Dendritic cell treated with granulocyte-macrophage colony-stimulating factor and Interleukin-4, amounts not matched to agents 40 ng/mL and 50 ng/mL, for 4 days (primary cell): ENCODE data around the gene ARHGAP26.
A peak's percentile ranks its signal among the peaks of the same experiment; 100 is the strongest.

ENCODE experiments used
- H3K27ac Mint-ChIP-seq: one replicate; pipeline ENCODE4 v1.8.0; 2022; ENCODE audit warnings: mild to moderate bottlenecking, mixed read lengths
- H3K27me3 Mint-ChIP-seq: one replicate; pipeline ENCODE4 v1.8.0; 2022; ENCODE audit warnings: mild to moderate bottlenecking, mixed read lengths
- H3K36me3 Mint-ChIP-seq: one replicate; pipeline ENCODE4 v1.8.0; 2022; ENCODE audit warnings: low read depth, mixed read lengths
- H3K4me1 Mint-ChIP-seq: one replicate; pipeline ENCODE4 v1.8.0; 2022; ENCODE audit warnings: low read depth, mixed read lengths
- H3K4me3 Mint-ChIP-seq: one replicate; pipeline ENCODE4 v1.8.0; 2022; ENCODE audit warnings: mild to moderate bottlenecking, moderate library complexity, mixed read lengths
- H3K9me3 Mint-ChIP-seq: one replicate; pipeline ENCODE4 v1.8.0; 2022; ENCODE audit warnings: mixed read lengths
- intact Hi-C: fragments of 100-400 bp; cut with micrococcal nuclease; formaldehyde crosslinking; loops from one replicate; pipeline ENCODE4 v1.15.0; 2022

Gene ARHGAP26

DNA sequence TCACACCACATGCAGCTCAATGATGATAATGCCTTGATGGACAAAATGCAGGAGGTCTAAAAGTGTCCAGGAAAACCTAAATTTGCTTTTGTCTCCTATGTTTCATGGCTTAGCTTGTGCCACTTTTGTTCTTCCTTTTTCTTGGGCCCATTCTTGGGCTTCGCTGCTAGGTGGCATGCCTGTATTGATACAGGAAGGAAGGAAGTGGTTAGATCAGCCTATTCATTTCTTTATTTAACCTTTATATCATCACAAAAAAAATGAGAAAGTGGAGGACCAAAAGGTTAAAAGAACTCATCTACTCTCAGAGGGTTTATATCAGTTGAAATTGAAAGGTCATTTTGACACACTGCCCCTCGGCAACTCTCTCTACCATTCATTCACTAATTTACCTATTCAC, 260.2 kb downstream of the ARHGAP26 start:
- no peak overlapping the region for H3K27ac Mint-ChIP-seq
- H3K4me1 Mint-ChIP-seq = peaks cover 19% of the 10 kb centered on the region
- no peak overlapping the region for H3K4me3 Mint-ChIP-seq

DNA sequence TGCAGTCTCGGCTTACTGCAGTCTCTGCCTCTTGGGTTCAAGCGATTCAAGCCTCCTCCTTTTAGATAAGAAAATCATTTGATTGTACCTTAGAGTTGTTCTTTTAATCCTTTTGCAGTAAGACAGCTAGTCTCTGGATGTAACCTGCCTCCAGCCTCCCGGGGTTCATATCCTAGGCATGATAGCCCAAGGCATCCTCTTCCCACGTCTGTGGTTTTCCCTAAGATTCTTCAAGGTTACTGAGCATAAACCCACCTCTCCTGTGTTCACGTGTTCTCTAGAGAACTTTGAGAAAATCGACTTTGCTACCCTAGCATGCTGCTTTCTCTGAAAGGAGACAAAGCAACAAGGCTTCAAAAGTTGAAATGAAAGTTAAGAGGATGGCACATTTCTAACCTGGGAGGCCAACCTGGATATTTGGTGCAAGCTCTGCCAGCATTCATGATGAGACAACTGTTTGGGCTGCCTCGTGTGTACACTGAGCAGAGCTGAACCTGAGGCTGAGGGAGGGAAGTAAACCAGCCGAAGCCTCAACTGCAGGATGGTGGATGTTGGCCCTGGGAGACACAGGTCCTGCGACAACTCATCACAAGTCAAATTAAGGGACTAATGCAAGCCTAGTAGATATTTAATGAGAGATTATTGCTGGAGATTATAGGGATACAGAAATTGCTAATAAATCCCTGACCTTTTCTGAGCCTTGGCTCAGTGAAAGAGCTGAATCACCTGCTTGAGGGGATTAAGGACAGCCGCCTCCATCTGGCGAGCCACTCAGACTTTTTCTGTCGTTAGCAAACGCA, 261.8 kb downstream of the ARHGAP26 start:
- no peak overlapping the region for H3K27ac Mint-ChIP-seq
- no peaks in the 10 kb centered on the region for H3K9me3 Mint-ChIP-seq
- H3K27me3 Mint-ChIP-seq = no peaks in the 10 kb centered on the region
- H3K4me1 Mint-ChIP-seq = peaks cover 9% of the 10 kb centered on the region
- no peak overlapping the region for H3K4me3 Mint-ChIP-seq
- intact Hi-C loops = no loop called here
- H3K36me3 Mint-ChIP-seq = peaks cover 66% of the 10 kb centered on the region

More for the DNA sequence above, 260.2 kb downstream of the ARHGAP26 start:
- H3K9me3 Mint-ChIP-seq = no peaks in the 10 kb centered on the region
- peaks cover 64% of the 10 kb centered on the region for H3K36me3 Mint-ChIP-seq
- intact Hi-C loops = no loop called here
- no peaks in the 10 kb centered on the region for H3K27me3 Mint-ChIP-seq

DNA sequence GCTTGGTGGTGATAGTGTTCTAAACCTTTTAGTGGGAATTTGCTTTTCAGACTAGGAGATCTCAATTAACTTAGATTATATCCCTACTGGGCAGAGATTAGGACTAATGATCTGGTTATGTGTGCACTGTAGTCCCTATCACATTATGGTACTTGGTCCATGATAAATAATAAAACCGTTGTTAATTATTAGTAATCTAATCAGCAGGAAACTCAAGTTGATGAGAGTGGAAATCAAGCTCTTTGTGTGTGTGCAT, 262.3 kb downstream of the ARHGAP26 start:
- Mint-ChIP-seq H3K4me3 (no peak overlapping the region), H3K36me3 (peaks cover 70% of the 10 kb centered on the region), H3K27ac (no peak overlapping the region), H3K4me1 (peaks cover 9% of the 10 kb centered on the region), H3K9me3 (no peaks in the 10 kb centered on the region), H3K27me3 (no peaks in the 10 kb centered on the region)
- intact Hi-C loops = no loop called here

DNA sequence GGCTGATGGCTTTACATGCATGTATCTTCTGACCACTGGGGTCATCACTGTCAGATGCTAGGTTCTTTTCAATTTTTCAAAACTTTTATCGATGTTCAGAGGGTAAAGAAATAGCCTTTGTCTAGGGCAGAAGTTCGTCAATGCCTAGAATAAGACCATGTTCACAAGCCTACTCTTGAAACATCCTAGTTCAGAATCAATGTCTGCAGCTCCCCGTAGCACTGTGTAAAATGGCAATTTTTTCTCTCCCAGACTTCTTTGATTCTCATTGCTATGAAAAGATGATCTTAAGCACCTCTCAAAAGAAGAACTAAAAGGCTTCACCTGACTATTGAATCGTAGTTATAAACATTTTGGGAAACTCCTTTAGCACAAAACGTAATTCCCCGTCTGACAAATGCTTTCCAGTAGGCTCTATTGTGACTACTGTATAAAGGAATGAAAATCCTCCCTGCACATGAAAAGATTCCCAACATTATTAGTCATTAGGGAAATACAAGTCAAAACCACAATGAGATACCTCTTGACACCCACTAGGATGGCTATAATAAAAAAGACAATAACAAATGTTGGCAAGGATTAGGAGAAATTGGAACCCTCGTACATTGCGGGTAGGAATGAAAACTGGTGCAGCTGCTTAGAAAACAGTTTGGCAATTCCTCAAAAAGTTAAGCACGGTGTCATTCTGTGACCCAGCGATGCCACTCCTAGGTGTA, 263.5 kb downstream of the ARHGAP26 start:
- no peak overlapping the region for H3K27ac Mint-ChIP-seq

DNA sequence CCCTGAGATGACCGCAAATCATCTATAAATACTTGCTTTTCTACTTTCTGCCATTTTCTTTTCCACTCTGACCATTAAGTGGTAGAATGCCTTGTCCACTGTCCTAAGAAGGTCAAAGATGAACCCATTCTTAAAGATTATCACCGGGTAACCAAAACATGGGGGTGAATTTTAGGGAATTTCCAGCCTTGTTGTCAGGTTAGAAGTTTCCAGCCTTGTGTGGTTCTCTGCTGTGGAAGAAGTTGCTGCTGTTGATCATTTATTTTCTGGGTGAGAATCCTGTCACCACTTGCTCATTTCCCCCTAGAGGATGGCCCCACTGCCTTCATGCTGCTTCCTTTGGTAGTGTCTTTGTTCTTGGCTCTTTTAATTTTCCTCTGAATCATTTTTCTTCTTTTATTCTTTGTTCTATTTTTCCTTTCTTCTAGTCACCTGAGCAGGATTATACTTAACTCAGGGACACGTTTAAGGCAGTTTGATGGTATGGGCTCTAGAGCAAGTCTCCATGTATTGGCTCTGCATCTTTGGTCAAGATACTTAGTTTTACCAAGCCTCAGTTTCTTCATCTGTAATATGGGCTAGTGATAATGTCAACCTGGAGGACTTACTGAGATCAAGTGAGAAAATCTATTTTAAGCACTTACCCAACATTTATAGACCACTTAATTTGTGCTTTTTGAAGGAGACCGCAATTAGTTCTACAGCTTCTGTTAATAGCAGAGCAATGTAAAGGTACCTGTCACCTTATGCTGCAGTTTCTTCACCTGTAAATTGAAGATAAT, 266.2 kb downstream of the ARHGAP26 start:
- no peaks in the 10 kb centered on the region for H3K27me3 Mint-ChIP-seq
- H3K4me3 Mint-ChIP-seq = no peak overlapping the region
- H3K4me1 Mint-ChIP-seq = no peaks in the 10 kb centered on the region
- intact Hi-C loops = no loop called here
- H3K9me3 Mint-ChIP-seq = no peaks in the 10 kb centered on the region
- no peak overlapping the region for H3K27ac Mint-ChIP-seq
- peaks cover 81% of the 10 kb centered on the region for H3K36me3 Mint-ChIP-seq

More for the DNA sequence above, 263.5 kb downstream of the ARHGAP26 start:
- Mint-ChIP-seq H3K4me3 (no peak overlapping the region), H3K27me3 (no peaks in the 10 kb centered on the region), H3K4me1 (peaks cover 9% of the 10 kb centered on the region), H3K9me3 (no peaks in the 10 kb centered on the region), H3K36me3 (peaks cover 80% of the 10 kb centered on the region)
- intact Hi-C loops = no loop called here

DNA sequence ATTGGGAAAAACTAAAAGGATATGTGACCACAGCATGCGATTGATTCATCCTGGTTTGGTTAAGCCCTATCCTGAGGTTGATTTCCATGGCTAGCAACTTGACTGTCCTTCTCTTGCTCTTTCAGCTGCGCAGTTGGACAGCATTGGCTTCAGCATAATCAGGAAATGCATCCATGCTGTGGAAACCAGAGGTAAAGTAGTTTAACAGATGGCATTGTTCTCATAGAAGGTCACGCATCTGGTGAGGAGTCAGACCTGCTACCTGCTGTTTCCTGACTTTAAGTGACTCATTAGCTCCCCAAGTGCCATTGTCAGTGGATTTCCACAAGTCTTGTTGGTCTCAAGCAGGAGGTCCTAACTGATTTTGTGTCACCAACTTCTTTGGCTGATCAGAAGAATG, 266.9 kb downstream of the ARHGAP26 start:
- H3K9me3 Mint-ChIP-seq = no peaks in the 10 kb centered on the region
- H3K36me3 Mint-ChIP-seq = peaks cover 81% of the 10 kb centered on the region
- H3K4me1 Mint-ChIP-seq = no peaks in the 10 kb centered on the region
- H3K27me3 Mint-ChIP-seq = no peaks in the 10 kb centered on the region
- H3K4me3 Mint-ChIP-seq = no peak overlapping the region
- intact Hi-C loops = no loop called here
- H3K27ac Mint-ChIP-seq = no peak overlapping the region

DNA sequence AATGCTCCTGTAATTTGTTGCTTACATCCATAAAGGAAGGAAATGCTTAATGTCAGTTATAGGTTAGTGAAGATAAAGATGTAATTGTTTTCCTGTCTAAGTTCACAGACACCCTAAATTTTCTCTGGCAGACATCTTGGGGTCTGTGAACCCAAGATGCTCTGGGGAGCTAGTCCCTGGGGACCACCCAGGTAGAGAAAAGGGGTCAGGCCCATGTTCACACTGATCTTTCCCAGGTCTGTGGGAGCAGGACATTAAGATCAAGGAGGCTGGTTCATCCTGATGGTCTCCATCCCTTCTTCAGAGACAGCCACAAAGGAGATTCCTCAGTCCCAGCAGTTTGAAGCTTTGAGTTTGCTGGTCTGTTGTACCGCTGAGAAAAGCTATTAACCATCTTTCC, 267.5 kb downstream of the ARHGAP26 start:
- intact Hi-C loops = no loop called here
- Mint-ChIP-seq H3K4me1 (no peaks in the 10 kb centered on the region), H3K36me3 (peaks cover 81% of the 10 kb centered on the region), H3K9me3 (no peaks in the 10 kb centered on the region), H3K27me3 (no peaks in the 10 kb centered on the region), H3K27ac (no peak overlapping the region), H3K4me3 (no peak overlapping the region)

DNA sequence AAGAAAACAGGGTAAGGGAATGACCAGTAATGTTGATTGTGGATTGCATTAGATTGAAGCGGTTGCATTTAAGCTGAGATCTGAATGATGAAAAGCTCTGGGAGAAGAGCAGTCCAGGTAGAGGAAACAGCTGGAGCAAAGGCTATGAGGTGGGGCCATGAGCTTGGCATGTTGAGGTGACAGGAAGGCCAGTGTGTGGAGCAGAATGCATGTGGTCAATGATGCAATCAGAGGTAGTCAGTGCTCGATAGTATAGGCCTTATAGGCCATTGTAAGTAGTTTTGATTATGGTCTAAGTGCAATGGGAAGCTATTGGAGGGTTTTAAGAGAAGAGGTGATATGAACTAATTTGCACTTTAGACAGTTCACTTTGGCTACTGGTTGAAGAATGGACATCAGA, 270.4 kb downstream of the ARHGAP26 start:
- H3K27me3 Mint-ChIP-seq = no peaks in the 10 kb centered on the region
- H3K4me3 Mint-ChIP-seq = no peak overlapping the region
- no peak overlapping the region for H3K27ac Mint-ChIP-seq
- H3K4me1 Mint-ChIP-seq = peaks cover 8% of the 10 kb centered on the region
- no peaks in the 10 kb centered on the region for H3K9me3 Mint-ChIP-seq
- intact Hi-C loops = no loop called here
- H3K36me3 Mint-ChIP-seq = peaks cover 91% of the 10 kb centered on the region

DNA sequence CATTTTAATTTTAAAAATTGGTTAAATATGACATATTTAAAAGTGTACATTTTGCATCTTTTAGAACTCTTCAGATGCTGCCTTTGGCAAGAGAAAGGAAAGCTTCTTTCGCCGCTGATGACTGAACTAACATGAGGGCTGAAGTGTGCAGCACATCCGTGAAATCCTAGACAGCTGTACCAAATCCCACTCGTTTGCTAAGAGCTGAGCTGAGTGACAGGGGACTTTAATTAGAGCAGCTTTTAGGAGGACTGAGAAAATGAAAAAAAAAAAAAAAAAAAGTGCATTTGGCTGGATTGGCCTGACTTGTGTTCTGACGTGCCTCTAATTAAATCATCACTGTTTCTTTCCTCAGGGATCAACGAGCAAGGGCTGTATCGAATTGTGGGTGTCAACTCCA, 271.3 kb downstream of the ARHGAP26 start:
- no peaks in the 10 kb centered on the region for H3K27me3 Mint-ChIP-seq
- H3K4me3 Mint-ChIP-seq = no peak overlapping the region
- intact Hi-C loops = no loop called here
- no peak overlapping the region for H3K27ac Mint-ChIP-seq
- peaks cover 90% of the 10 kb centered on the region for H3K36me3 Mint-ChIP-seq
- H3K9me3 Mint-ChIP-seq = no peaks in the 10 kb centered on the region
- peaks cover 8% of the 10 kb centered on the region for H3K4me1 Mint-ChIP-seq

DNA sequence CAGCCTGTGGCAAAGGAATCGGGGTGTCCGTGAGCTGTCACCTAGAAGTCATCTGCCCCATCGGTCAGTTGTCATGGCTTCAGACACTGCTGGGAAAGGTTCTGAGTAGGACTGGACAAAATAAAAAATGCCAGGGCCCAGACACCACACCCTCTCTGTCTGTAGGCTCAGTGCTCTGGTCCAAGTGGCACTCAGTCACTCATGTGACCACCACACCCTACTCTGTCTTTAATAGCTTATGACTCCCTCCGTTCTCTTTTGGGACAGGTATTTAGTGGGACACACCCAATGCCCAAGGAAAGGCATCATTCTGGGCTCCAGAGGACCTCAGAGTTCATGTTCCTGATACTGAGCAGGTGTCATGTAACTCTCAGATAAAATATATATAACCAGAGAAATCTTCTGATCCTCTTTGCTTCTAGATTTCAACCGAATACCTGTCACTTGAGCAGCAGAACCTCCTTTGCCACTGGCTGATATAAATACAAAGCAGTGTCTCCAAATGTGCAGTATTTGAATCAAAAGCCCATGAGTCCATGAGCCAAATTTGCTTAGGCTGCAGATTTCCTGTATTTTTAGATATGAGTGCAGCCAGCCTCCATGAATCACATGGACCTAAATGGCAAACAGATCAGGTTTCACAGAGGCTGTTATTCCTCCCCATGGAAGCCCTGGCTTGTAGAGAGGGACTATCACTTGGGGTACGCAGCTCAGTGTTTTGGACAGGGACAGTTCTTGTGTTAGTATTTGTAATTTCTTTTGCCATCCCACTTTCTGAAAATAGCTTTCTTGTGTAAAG, 272.0 kb downstream of the ARHGAP26 start:
- H3K27me3 Mint-ChIP-seq = no peaks in the 10 kb centered on the region
- no peaks in the 10 kb centered on the region for H3K9me3 Mint-ChIP-seq
- peaks cover 85% of the 10 kb centered on the region for H3K36me3 Mint-ChIP-seq
- intact Hi-C loops = no loop called here
- no peak overlapping the region for H3K27ac Mint-ChIP-seq
- H3K4me3 Mint-ChIP-seq = no peak overlapping the region
- H3K4me1 Mint-ChIP-seq = peaks cover 8% of the 10 kb centered on the region

DNA sequence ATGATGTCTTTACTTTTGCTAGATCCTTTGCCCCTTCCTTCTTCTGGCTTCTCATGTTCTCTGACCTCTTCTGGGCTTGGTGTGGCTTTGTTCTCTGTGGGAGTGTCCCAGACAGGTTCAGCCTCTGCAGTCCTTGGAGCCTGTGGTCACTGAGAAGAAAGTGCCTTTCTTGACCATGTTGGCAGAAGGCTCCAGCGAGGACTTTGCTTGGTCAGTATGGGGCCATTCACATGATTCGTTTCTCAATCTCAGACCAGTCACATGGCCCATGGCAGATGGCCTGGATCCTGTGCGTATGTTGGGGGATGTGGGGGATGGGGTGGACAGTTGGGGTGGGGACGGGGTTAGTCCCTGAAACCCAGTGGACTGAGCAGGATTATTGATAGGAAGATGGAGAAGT, 274.1 kb downstream of the ARHGAP26 start:
- H3K27ac Mint-ChIP-seq = peak overlapping the region; percentile 60
- intact Hi-C loops = no loop called here
- no peaks in the 10 kb centered on the region for H3K9me3 Mint-ChIP-seq
- no peak overlapping the region for H3K4me3 Mint-ChIP-seq
- H3K27me3 Mint-ChIP-seq = no peaks in the 10 kb centered on the region
- H3K36me3 Mint-ChIP-seq = peaks cover 74% of the 10 kb centered on the region
- peaks cover 11% of the 10 kb centered on the region for H3K4me1 Mint-ChIP-seq

DNA sequence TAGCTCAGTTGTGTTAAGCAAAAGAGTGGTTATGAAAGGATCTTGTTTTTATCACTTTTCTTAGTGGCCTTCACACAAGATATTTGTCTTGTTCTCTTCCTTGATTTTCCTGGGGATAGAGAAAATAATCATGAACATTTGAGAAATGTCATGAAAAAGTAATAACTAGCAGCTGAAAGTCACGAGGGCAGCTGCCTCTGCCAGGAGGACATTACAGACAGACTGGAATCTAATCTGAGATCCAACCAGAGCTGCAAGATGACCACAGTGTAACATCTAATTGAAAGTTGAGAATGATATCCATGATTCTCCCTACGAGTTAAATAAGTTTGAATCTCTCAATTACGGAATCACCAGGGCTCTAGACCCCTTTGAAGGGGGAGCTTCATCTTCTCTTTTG, 274.9 kb downstream of the ARHGAP26 start:
- peak overlapping the region; percentile 60 for H3K27ac Mint-ChIP-seq
- intact Hi-C loops = no loop called here

DNA sequence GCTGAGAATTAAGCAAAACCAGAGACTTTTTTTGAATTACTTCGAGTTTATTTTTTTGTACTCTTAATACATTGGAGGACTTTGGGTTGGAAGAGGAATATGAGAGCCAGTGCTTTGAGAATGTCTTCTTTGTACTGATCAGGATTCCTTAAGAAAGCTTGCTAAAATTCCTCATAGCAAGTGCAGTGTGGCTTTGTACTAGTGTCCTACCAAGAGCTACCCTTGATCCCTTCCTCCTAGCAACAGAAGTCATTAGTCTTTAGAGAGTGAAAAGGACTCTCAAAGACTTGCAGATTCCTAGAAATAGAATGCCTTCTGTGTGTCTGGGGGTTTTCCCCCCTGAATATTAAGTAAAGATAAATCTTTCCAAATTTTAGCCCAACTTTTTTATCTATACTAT, 276.1 kb downstream of the ARHGAP26 start:
- Mint-ChIP-seq H3K27me3 (no peaks in the 10 kb centered on the region), H3K4me3 (no peak overlapping the region), H3K9me3 (no peaks in the 10 kb centered on the region), H3K36me3 (peaks cover 71% of the 10 kb centered on the region), H3K4me1 (peaks cover 30% of the 10 kb centered on the region), H3K27ac (no peak overlapping the region)
- intact Hi-C loops = no loop called here

More for the DNA sequence above, 274.9 kb downstream of the ARHGAP26 start:
- no peaks in the 10 kb centered on the region for H3K27me3 Mint-ChIP-seq
- peaks cover 74% of the 10 kb centered on the region for H3K36me3 Mint-ChIP-seq
- H3K4me1 Mint-ChIP-seq = peaks cover 19% of the 10 kb centered on the region
- no peak overlapping the region for H3K4me3 Mint-ChIP-seq
- no peaks in the 10 kb centered on the region for H3K9me3 Mint-ChIP-seq
